Liver (tissue), 3 donors: ENCODE measurements around the gene LRMDA.

ENCODE experiments used
- CTCF ChIP-seq: fragments of 150-350 bp; IDR thresholded peaks from 2 replicates; pipeline ENCODE4 v1.5.1; 2017; ENCODE audit warnings: improper control_type of control experiment, low read depth, low read length; ENCODE audit not compliant: missing input control
- HNF4A ChIP-seq, 2 donors: conservative IDR thresholded peaks; 2 replicates each; pipeline ENCODE4 v1.6.1; 2016; ENCODE audit warnings: antibody characterized with exemption in 2 of 2, mild to moderate bottlenecking in 2 of 2
- HNF4G ChIP-seq: IDR thresholded peaks from 2 replicates; pipeline ENCODE4 v1.6.1; 2016; ENCODE audit warnings: antibody characterized with exemption
- SP1 ChIP-seq: IDR thresholded peaks from 2 replicates; pipeline ENCODE4 v1.6.1; 2018; ENCODE audit warnings: antibody characterized with exemption, mild to moderate bottlenecking
- YY1 ChIP-seq: IDR thresholded peaks from 2 replicates; pipeline ENCODE4 v1.6.1; 2016; ENCODE audit warnings: antibody characterized with exemption, mild to moderate bottlenecking
- TF ChIP-seq, protein P1 (sequence below): IDR thresholded peaks from 2 replicates; pipeline ENCODE4 v1.6.1; 2016; ENCODE audit warnings: antibody characterized with exemption
- donor health status: healthy.
- donor health status: healthy.

- TF ChIP-seq CTCF (no peak), YY1 (no peak), SP1 (no peak), HNF4G (no peak), HNF4A (conservative IDR thresholded peaks at IDR 0.05) (no peak)
- TF ChIP-seq, protein P1, sequence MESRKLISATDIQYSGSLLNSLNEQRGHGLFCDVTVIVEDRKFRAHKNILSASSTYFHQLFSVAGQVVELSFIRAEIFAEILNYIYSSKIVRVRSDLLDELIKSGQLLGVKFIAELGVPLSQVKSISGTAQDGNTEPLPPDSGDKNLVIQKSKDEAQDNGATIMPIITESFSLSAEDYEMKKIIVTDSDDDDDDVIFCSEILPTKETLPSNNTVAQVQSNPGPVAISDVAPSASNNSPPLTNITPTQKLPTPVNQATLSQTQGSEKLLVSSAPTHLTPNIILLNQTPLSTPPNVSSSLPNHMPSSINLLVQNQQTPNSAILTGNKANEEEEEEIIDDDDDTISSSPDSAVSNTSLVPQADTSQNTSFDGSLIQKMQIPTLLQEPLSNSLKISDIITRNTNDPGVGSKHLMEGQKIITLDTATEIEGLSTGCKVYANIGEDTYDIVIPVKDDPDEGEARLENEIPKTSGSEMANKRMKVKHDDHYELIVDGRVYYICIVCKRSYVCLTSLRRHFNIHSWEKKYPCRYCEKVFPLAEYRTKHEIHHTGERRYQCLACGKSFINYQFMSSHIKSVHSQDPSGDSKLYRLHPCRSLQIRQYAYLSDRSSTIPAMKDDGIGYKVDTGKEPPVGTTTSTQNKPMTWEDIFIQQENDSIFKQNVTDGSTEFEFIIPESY, result no peak
Observed at GRCh38 chr10:75793848-75794247, 362.4 kb downstream of the LRMDA start.
